ENCODE results near the gene IRAK2.

The IRAK2 gene

GRCh38 chr3:10234526-10235230 lies 70.0 kb downstream of the IRAK2 start:
- no peak for DNase-seq (ENCODE audit: low read depth in 2 of 2)
- H3K4me3 ChIP-seq (replicated peaks in 1 of 2; ENCODE audit: low read depth in 2 of 2, low read length in 2 of 2): no peak overlapping the region
- no peak for TF ChIP-seq CTCF (IDR thresholded peaks at IDR 0.05; ENCODE audit: low read depth, low read length)

GRCh38 chr3:10235551-10235950 lies 70.8 kb downstream of the IRAK2 start:
- DNase-seq (ENCODE audit: low read depth in 2 of 2): no peak
- TF ChIP-seq CTCF (IDR thresholded peaks at IDR 0.05; ENCODE audit: low read depth, low read length): no peak
- no peak overlapping the region for H3K4me3 ChIP-seq (replicated peaks in 1 of 2; ENCODE audit: low read depth in 2 of 2, low read length in 2 of 2)

- H3K4me3 ChIP-seq (replicated peaks in 1 of 2; ENCODE audit: low read depth in 2 of 2, low read length in 2 of 2): no peak overlapping the region
- no peak for TF ChIP-seq CTCF (IDR thresholded peaks at IDR 0.05; ENCODE audit: low read depth, low read length)
- DNase-seq (ENCODE audit: low read depth in 2 of 2): no peak
These were observed 73.8 kb downstream of the IRAK2 start for GRCh38 chr3:10238345-10239183.

GRCh38 chr3:10240799-10241198 lies 76.1 kb downstream of the IRAK2 start:
- H3K4me3 ChIP-seq (replicated peaks in 1 of 2; ENCODE audit: low read depth in 2 of 2, low read length in 2 of 2): no peak overlapping the region
- TF ChIP-seq CTCF (IDR thresholded peaks at IDR 0.05; ENCODE audit: low read depth, low read length): no peak
- DNase-seq (ENCODE audit: low read depth in 2 of 2): no peak

GRCh38 chr3:10242182-10243065 lies 77.7 kb downstream of the IRAK2 start:
- peak; percentile 34 to 38 for DNase-seq (ENCODE audit: low read depth in 2 of 2)
- no peak overlapping the region for H3K4me3 ChIP-seq (replicated peaks in 1 of 2; ENCODE audit: low read depth in 2 of 2, low read length in 2 of 2)
- TF ChIP-seq CTCF (IDR thresholded peaks at IDR 0.05; ENCODE audit: low read depth, low read length): no peak

- H3K4me3 ChIP-seq (replicated peaks in 1 of 2; ENCODE audit: low read depth in 2 of 2, low read length in 2 of 2): no peak overlapping the region
- DNase-seq (ENCODE audit: low read depth in 2 of 2): no peak
- no peak for TF ChIP-seq CTCF (IDR thresholded peaks at IDR 0.05; ENCODE audit: low read depth, low read length)
These were observed 79.3 kb downstream of the IRAK2 start for GRCh38 chr3:10244009-10244408.
